IMR-90 (cell line): ENCODE results near the gene MSMO1.

Experiments used
- CTCF ChIP-seq: conservative IDR thresholded peaks from 2 replicates; pipeline ENCODE4 v1.5.1; 2012; ENCODE audit warnings: mild to moderate bottlenecking, low read depth, low read length, improper control_type of control experiment
- ELK1 ChIP-seq: fragments of 150-350 bp; IDR thresholded peaks from 2 replicates; pipeline ENCODE4 v1.6.1; 2016; ENCODE audit warnings: low read depth, mild to moderate bottlenecking, low read length, moderate library complexity, borderline replicate concordance
- SMC3 ChIP-seq: fragments of 150-350 bp; IDR thresholded peaks from 2 replicates; pipeline ENCODE4 v1.6.1; 2016; ENCODE audit warnings: low read depth, mild to moderate bottlenecking, antibody characterized with exemption, low read length, moderate library complexity

GRCh38 chr4:165368567-165368966, 41.1 kb downstream of the MSMO1 start:
- no peak for TF ChIP-seq CTCF
- TF ChIP-seq SMC3 = no peak
- no peak for TF ChIP-seq ELK1
